Skeletal muscle cell (primary cell): ENCODE measurements around the gene LBP.

ENCODE experiments used
- DNase-seq: peaks from one replicate; pipeline ENCODE4 v3.0.0-alpha.2; 2010; ENCODE audit warnings: low read depth
- H3K4me3 ChIP-seq: 2 replicates; pipeline ENCODE4 v1.5.1; 2011; ENCODE audit warnings: low read depth, mild to moderate bottlenecking, control low read depth, low read length, moderate library complexity

LBP gene

GRCh38 chr20:38343311-38344106, 2.8 kb upstream of the LBP start:
- H3K4me3 ChIP-seq = peak overlapping the region; percentile 13

GRCh38 chr20:38344107-38344701, 2.1 kb upstream of the LBP start:
- DNase-seq = no peak

More at GRCh38 chr20:38343311-38344106, 2.8 kb upstream of the LBP start:
- no peak for DNase-seq

GRCh38 chr20:38345643-38346042, 639 bp upstream of the LBP start:
- no peak for DNase-seq
- H3K4me3 ChIP-seq = no peak overlapping the region

More at GRCh38 chr20:38344107-38344701, 2.1 kb upstream of the LBP start:
- H3K4me3 ChIP-seq = no peak overlapping the region

- H3K4me3 ChIP-seq = no peak overlapping the region
- DNase-seq = no peak
Measured at GRCh38 chr20:38346741-38347140, 459 bp downstream of the LBP start.

- no peak overlapping the region for H3K4me3 ChIP-seq
- no peak for DNase-seq
Measured at GRCh38 chr20:38349856-38350255, 3.6 kb downstream of the LBP start.

GRCh38 chr20:38350879-38351775, 4.8 kb downstream of the LBP start:
- no peak overlapping the region for H3K4me3 ChIP-seq
- DNase-seq = no peak

GRCh38 chr20:38353316-38353715, 7.0 kb downstream of the LBP start:
- no peak for DNase-seq
- H3K4me3 ChIP-seq = no peak overlapping the region

- DNase-seq = no peak
- no peak overlapping the region for H3K4me3 ChIP-seq
Measured at GRCh38 chr20:38354227-38354626, 7.9 kb downstream of the LBP start.

GRCh38 chr20:38355161-38356012, 9.1 kb downstream of the LBP start:
- no peak overlapping the region for H3K4me3 ChIP-seq
- DNase-seq = no peak

GRCh38 chr20:38357653-38358207, 11.4 kb downstream of the LBP start:
- DNase-seq = no peak
- H3K4me3 ChIP-seq = no peak overlapping the region

- DNase-seq = no peak
- no peak overlapping the region for H3K4me3 ChIP-seq
Measured at GRCh38 chr20:38358556-38358955, 12.3 kb downstream of the LBP start.

- no peak overlapping the region for H3K4me3 ChIP-seq
Measured at GRCh38 chr20:38363004-38363747, 16.9 kb downstream of the LBP start.

GRCh38 chr20:38369389-38369788, 23.1 kb downstream of the LBP start:
- DNase-seq = no peak
- no peak overlapping the region for H3K4me3 ChIP-seq

More at GRCh38 chr20:38363004-38363747, 16.9 kb downstream of the LBP start:
- no peak for DNase-seq

GRCh38 chr20:38372806-38373205, 26.5 kb downstream of the LBP start:
- DNase-seq = no peak
- H3K4me3 ChIP-seq = no peak overlapping the region

- no peak overlapping the region for H3K4me3 ChIP-seq
- DNase-seq = no peak
Measured at GRCh38 chr20:38373231-38373867, 27.1 kb downstream of the LBP start.

- no peak overlapping the region for H3K4me3 ChIP-seq
- DNase-seq = no peak
Measured at GRCh38 chr20:38373898-38374297, 27.6 kb downstream of the LBP start.

- DNase-seq = no peak
- H3K4me3 ChIP-seq = no peak overlapping the region
Measured at GRCh38 chr20:38377039-38377685, 30.9 kb downstream of the LBP start.
